Measurements from ENCODE around the gene RGS7.
"Not testable (repeated sequence)": the region's sequence is repeated elsewhere in the genome, so short reads cannot be mapped to it uniquely, and the experiment has no call there.

RGS7 gene

DNA sequence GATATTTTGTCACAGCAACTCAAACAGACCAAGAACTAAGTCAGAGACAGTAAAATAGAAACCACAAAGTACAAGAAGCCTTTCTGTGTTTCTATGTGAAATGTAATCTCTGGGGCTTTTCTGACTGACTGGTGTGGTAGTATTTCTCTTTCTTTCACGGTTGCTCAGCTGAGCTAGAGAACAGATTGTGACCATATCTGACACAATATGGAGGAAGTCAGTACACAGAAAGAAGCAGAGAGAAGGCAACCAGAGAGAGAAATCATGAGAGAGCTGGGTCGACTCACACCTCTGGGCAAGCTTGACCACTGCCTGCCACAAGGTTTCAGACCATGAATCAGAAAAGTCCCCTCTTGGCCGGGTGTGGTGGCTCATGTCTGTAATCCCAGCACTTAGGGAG lies 536.2 kb downstream of the RGS7 start:
- no peak for DNase-seq

DNA sequence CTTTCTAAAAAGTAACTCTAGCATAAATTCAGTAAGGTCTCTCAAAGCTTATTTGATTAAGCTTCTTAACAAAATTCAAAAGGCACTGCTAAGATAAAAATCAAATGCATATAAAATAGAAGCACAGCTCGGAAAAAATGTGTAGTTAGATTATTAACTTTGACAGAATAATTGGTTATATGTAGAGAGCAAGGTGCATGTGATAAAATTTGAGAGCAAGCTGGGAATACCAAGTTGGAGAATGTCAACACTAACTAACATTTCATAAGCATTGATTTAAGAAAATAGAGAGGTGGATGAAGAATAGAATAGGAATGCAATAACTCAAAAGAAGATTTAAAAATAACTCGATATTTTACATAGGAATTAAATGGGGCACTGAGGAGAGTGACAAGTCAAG lies 540.5 kb downstream of the RGS7 start:
- DNase-seq = no peak

- no peak for DNase-seq
These were observed 543.3 kb downstream of the RGS7 start for GRCh38 chr1:240813720-240814119.

DNA sequence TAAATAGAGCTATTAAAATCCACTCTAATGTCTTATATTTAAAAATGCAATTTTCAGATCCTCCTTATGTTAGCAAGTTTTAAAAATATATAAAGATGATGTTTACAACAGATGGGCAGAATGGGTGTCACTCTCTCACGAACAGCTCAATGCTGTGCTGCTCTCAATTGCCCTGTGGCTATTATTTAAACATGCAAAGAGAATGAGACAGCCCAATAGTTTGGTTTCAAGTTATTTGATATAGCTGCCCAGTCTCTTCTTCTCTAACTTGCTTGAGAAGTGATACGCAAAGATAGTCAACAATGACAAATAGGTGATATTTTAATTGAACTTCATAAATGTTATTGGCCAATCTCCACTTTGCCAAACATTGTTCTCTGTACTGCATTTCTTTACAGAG lies 545.7 kb downstream of the RGS7 start:
- DNase-seq = no peak

- no peak for DNase-seq
These were observed 548.6 kb downstream of the RGS7 start for GRCh38 chr1:240808381-240808780.

DNA sequence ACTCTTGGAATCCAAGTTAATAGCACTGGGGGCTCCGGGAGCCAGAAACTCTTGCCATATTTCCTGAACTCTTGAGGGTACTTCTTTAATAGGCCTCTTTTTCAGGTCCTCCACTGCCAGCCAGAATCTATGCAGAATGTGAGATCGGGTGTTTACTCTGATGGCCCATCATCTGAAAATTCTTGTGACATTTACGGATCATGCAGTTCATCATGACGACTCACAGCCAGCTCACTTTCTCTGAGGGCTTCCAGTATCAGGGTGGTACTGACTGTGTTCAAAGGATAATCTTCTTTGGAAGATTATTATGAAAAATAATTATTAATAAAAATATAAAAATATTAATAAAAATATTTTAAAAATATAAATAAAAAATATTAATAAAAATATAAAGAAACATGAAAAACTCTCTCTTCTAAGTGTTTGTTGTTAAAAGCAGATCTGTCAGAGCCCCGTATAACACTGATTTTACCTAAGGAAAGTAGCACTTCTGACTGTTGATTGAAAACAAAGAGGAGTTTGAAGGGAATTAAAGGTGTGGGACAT lies 550.7 kb downstream of the RGS7 start:
- DNase-seq = no peak

DNA sequence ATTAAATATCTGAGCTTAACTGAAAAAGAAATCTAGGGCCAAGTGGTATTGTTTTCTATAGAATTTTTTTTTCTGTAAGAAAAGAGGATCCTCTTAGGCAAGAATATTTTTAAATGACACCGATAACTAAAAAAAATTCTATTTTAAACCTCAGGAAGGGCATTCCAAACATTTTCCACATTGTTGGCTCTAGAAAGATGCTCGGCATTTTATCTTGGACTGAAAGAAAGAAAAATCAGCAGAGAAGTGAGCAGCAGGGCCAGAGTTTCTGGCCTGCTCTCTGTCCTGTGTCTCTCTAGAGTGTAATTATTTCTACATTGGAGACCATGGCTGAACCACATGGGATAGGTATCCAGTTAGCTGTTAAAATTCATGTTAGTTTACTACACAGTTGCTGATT lies 552.5 kb downstream of the RGS7 start:
- no peak for DNase-seq

DNA sequence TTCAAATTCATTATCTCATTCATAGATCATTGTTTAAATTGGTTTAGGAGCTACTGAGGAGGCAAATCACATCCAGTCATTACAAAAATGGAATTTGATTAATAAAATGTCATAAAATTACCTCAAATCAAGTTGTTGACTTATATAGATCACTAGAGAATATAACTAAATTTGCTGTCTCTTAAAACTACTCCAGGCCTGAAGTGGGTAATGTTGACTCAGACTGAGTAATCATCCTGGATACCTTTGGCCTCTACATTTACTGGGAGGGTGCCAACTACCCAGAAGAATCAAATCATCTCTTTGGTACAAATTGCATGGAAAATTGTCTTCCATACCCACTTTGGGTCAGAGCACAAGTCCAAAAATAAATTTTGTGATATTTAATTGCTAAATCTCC lies 553.9 kb downstream of the RGS7 start:
- no peak for DNase-seq

DNA sequence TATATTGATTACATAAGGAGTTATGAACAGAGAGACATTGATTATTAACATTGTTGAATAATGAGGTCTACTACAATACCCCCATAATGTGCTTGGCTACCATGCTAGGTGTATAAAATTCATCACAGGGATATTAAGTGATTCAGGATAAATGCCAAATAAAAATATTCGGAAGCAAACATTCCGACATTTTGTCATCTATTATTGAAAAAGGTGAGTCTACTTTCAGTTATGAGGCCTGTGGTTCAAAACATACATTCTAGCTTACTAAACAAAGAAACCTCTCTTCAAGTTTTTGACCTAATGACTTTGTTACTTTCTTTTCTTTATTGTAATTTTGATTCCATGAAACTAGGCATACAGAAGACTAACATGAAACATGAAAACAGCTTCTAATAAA lies 554.7 kb downstream of the RGS7 start:
- no peak for DNase-seq

GRCh38 chr1:240801442-240801841 lies 555.6 kb downstream of the RGS7 start:
- DNase-seq = no peak

DNA sequence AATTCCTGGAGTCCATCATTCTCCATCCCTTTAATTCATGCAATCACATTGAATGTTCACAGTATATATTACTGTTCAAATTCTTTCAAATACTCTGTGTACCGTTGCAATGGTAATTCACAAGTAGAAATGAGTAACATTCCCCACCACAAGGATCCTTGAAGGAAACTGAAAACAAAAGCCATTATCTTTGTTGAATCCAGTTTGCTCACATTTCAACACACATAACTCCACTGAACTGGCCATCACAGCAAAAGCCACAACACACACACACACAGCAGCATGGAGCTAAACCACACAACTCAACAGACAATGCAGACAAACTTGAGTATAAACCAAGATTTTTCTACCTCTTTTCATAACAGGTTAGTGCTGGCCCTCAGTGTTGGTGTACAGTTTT lies 556.7 kb downstream of the RGS7 start:
- DNase-seq = no peak

DNA sequence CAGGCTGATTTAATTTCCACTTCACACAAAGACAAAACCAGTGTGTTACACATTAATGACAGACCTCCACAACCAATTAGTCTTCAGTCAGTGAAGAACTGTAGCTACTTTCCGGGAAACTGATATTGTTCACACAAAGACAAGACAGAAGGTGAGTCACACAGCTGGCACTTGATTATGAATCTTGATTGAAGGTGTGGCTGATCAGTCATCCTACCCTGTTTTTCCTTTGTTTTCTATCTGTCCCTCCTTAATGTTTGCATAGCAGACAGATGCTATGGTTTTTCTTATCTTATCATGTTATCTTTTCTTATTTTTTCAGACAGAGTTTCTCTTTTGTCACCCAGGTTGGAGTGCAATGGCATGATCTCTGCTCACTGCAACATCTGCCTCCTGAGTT lies 560.0 kb downstream of the RGS7 start:
- no peak for DNase-seq

DNA sequence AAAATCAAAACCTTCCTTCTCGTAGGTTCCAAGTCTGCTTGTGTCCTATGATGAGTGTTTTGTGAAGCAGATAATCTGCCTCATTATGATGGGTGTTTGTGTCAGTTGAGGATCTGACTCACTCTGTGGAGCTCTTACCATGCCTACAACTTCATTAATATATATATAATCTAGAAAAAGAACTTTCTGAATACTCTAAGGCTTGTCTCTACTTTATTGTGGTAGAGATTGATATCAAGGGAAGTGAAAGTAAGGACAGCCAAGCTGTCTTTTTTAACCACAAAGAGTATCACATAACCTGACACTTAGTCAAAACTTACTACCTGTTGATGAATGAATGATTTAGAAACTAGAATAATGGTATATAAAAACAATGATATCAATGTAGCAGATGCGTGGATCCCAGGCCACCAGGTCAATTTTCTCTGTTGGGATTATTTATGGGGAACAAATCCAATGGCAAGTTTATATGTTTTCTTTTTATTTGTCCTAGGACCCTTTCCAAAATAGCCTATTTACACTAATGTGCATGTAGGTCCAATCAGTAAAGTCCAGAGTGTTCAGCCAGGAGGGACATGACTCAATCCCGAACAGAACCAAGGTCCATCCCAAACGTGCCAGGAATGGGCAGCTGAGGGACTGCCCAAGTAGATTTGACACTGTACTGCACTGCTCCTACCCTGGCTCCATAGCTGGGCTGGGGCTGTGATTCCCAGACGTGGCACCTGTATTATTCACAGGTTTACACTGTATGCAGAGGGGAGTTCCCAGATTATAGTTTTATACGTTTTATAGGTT lies 562.8 kb downstream of the RGS7 start:
- DNase-seq = no peak

GRCh38 chr1:240792915-240793529 lies 564.0 kb downstream of the RGS7 start:
- DNase-seq = no peak

- DNase-seq = no peak
These were observed 566.1 kb downstream of the RGS7 start for GRCh38 chr1:240790856-240791255.

- no peak for DNase-seq
These were observed 570.1 kb downstream of the RGS7 start for GRCh38 chr1:240786880-240787279.

DNA sequence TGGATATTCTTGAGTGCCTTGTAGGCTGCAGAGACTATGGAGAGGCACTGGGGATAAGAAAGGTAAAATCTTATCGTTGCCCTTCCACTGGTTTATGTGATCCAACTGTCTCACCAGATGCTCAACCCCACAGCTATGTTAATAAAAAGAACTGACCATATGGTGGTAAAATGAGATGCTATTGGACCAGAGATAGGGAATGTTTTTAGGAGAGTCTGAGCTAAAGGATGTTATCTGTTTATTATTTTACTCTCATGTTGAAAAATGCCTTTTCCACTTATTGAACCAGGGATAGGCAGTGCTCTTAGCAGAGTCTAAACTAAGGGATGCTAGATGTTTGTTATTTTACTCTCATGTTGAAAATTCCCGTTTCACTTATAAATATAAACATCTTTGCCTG lies 572.2 kb downstream of the RGS7 start:
- DNase-seq = no peak

DNA sequence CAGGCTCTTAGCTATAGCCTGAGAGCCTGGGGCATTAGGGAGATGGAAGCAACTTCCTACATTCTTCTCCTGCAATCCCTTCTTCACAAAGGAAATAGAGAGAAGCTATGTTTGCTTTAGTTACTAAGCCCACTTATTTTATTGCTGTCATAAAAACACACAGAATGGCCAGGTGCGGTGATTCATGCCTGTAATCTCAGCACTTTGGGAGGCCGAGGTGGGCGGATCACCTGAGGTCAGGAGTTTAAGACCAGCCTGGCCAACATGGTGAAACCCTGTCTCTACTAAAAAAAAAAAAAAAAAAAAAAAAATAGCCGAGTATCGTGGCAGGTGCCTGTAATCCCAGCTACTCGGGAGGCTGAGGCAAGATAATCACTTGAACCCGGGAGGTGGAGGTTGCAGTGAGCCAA lies 573.3 kb downstream of the RGS7 start:
- DNase-seq = not testable (repeated sequence)

DNA sequence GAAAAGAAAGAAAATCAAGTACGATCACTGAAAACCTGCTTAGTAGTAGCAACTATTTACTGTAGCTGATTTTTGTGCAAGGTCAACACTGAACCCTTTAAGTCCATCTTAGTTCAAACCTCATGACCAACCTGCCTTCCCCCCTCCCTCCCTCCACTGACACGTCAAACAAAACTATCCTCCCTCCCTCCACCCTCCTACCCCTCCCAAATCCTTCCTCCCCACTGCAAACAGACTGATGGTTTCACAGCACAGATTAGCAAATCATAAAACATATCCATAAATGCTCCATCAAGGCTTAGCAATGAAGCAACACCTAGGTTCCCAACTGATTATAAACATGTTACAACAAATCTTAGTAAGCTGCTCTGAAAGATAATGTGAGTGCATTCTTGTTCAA lies 580.8 kb downstream of the RGS7 start:
- DNase-seq = no peak

- no peak for DNase-seq
These were observed 584.9 kb downstream of the RGS7 start for GRCh38 chr1:240772131-240772530.

GRCh38 chr1:240771450-240771849 lies 585.6 kb downstream of the RGS7 start:
- DNase-seq = no peak

DNA sequence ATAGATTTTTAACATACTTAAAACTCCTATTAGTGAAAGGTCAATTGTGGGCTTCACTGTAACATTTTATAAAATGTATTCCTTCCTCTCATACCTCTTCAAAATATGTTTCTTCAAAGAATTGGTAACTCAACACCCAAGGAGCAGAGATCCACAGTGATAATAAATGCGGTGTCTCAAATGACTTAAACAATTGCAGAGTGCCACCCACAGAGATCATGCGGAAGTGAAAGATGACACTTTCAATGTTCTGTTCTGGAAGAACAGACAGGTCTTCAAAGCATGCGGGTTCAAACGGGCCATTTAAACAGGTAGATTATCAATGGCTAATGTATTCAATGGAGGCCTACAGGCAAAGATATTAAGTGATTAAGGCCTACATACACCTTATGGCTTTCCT lies 588.0 kb downstream of the RGS7 start:
- no peak for DNase-seq

DNA sequence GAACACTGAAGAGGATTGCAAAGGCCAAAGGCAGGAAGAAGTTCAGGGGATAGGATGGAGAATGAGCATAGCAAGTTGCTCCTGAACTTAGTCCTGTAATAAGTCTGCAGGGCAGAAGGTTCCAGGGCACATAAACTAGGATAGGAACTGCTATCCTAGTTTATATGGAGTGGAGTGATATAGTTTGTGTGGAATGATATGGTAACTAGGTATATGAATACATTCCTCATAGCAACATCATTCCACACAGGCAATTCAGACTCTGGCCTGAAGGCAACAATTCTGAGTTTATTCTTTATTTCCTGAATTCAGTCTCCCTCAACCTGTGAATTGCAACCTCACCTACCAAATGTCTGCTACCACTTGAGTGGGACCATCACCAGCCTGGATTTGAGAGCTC lies 590.2 kb downstream of the RGS7 start:
- no peak for DNase-seq

GRCh38 chr1:240765732-240766363 lies 591.2 kb downstream of the RGS7 start:
- no peak for DNase-seq
